Fibroblast of villous mesenchyme (primary cell): ENCODE data around the gene CYP1B1. TPM values are rescaled to one million over a fixed set of nuclear protein-coding genes. Genes with fewer than 3 reads are reported as not detected.

Source experiments
- DNase-seq: peaks from one replicate; pipeline ENCODE4 v3.0.0-alpha.2; 2010; ENCODE audit warnings: low read depth
- H3K4me3 ChIP-seq: 2 replicates; pipeline ENCODE4 v1.5.1; 2011; ENCODE audit warnings: low read depth, mild to moderate bottlenecking, low read length
- CTCF ChIP-seq: IDR thresholded peaks from 2 replicates; pipeline ENCODE4 v1.5.1; 2012; ENCODE audit warnings: low read depth, mild to moderate bottlenecking, low read length; ENCODE audit not compliant: insufficient read depth
- total RNA-seq: library from RNA; depleted of rRNA; stranded (reverse); fragments of >200 nt; gene quantifications from 2 replicates; pipeline ENCODE4 v1.2.3, GENCODE V29; 2012

Gene CYP1B1
- total RNA-seq, 1 donor: 6.5 TPM

- DNase-seq: no peak
- H3K4me3 ChIP-seq: no peak overlapping the region
- no peak for TF ChIP-seq CTCF
These were observed 4.4 kb upstream of the CYP1B1 start for GRCh38 chr2:38080346-38080745.

GRCh38 chr2:38079116-38080052, 3.4 kb upstream of the CYP1B1 start:
- no peak for DNase-seq
- TF ChIP-seq CTCF: no peak
- H3K4me3 ChIP-seq: no peak overlapping the region

- DNase-seq: no peak
- no peak for TF ChIP-seq CTCF
- peak overlapping the region; percentile 51 for H3K4me3 ChIP-seq
These were observed 1.4 kb upstream of the CYP1B1 start for GRCh38 chr2:38077431-38077769.

GRCh38 chr2:38076710-38077430, 919 bp upstream of the CYP1B1 start:
- peak; percentile 4 for TF ChIP-seq CTCF
- H3K4me3 ChIP-seq: peak overlapping the region; percentile 51
- DNase-seq: peak; percentile 80

- H3K4me3 ChIP-seq: peak overlapping the region; percentile 51
- DNase-seq: peak; percentile 76
- TF ChIP-seq CTCF: peak; percentile 10
These were observed 280 bp upstream of the CYP1B1 start for GRCh38 chr2:38076152-38076709.

- H3K4me3 ChIP-seq: peak overlapping the region; percentile 51
- no peak for DNase-seq
- no peak for TF ChIP-seq CTCF
These were observed 1.0 kb downstream of the CYP1B1 start for GRCh38 chr2:38074764-38075506.
